CD4-positive, CD25-positive, alpha-beta regulatory T cell (primary cell): Measurements from ENCODE around the gene MAP3K3. TPM values are rescaled to one million over a fixed set of nuclear protein-coding genes. Genes with fewer than 3 reads are reported as not detected.

Source experiments
- ATAC-seq, 2 donors: fragments of 150-1000 bp; cut with Tn5 transposase; one replicate each; pipeline ENCODE4 v1.10.0; 2021; ENCODE audit warnings: low read depth in 2 of 2, moderate number of reproducible peaks in 2 of 2, moderate library complexity in 1 of 2
- DNase-seq, 3 donors: peaks; one replicate each; pipeline versions ENCODE4 v3.0.0 to v3.0.0-alpha.2; 2012 to 2022; ENCODE audit warnings: mixed read lengths in 1 of 3
- H3K27ac ChIP-seq: one replicate; pipeline ENCODE4 v1.7.0; 2013; ENCODE audit warnings: mild to moderate bottlenecking, low read length; ENCODE audit not compliant: insufficient read depth, poor library complexity, severe bottlenecking
- H3K27me3 ChIP-seq: one replicate; pipeline ENCODE4 v1.7.0; 2013; ENCODE audit warnings: low read length; ENCODE audit not compliant: control insufficient read depth, insufficient read depth
- H3K36me3 ChIP-seq: one replicate; pipeline ENCODE4 v1.7.0; 2013; ENCODE audit warnings: mild to moderate bottlenecking, low read length, moderate library complexity; ENCODE audit not compliant: control insufficient read depth, insufficient read depth
- H3K4me1 ChIP-seq: 2 replicates; pipeline ENCODE4 v1.7.0; 2013; ENCODE audit warnings: mild to moderate bottlenecking, low read length; ENCODE audit not compliant: insufficient read depth, control insufficient read depth, poor library complexity, severe bottlenecking
- H3K4me3 ChIP-seq: one replicate; pipeline ENCODE4 v1.7.0; 2013; ENCODE audit warnings: low read depth, mild to moderate bottlenecking, low read length, moderate library complexity
- H3K9me3 ChIP-seq, 2 experiments: 1 replicate in 1 of 2; 2 replicates in 1 of 2; pipeline ENCODE4 v1.7.0; 2013; ENCODE audit warnings: low read length in 2 of 2, mild to moderate bottlenecking in 1 of 2, moderate library complexity in 1 of 2; ENCODE audit not compliant: control insufficient read depth in 2 of 2
- H3K27ac Mint-ChIP-seq, 3 donors: one replicate each; pipeline ENCODE4 v1.8.0; 2020 to 2022; ENCODE audit warnings: mild to moderate bottlenecking in 3 of 3, mixed read lengths in 3 of 3, moderate library complexity in 2 of 3
- H3K27me3 Mint-ChIP-seq: one replicate; pipeline ENCODE4 v1.8.0; 2022; ENCODE audit warnings: mild to moderate bottlenecking, mixed read lengths
- H3K36me3 Mint-ChIP-seq: one replicate; pipeline ENCODE4 v1.8.0; 2020; ENCODE audit warnings: mixed read lengths
- H3K4me1 Mint-ChIP-seq, 4 donors: one replicate each; pipeline ENCODE4 v1.8.0; 2020 to 2022; ENCODE audit warnings: mixed read lengths in 4 of 4, mild to moderate bottlenecking in 1 of 4
- H3K4me3 Mint-ChIP-seq, 4 donors: one replicate each; pipeline ENCODE4 v1.8.0; 2020 to 2022; ENCODE audit warnings: mild to moderate bottlenecking in 4 of 4, mixed read lengths in 4 of 4, moderate library complexity in 3 of 4
- H3K9me3 Mint-ChIP-seq, 7 donors: one replicate each; pipeline ENCODE4 v1.8.0; 2020 to 2022; ENCODE audit warnings: mixed read lengths in 7 of 7, mild to moderate bottlenecking in 3 of 7, moderate library complexity in 2 of 7
- polyA plus RNA-seq, 4 donors: library from polyadenylated mRNA; unstranded; fragments of 300-500 nt; fragmentation: Illumina TruSeq; gene quantifications; one replicate each; pipeline ENCODE4 v1.2.3, GENCODE V29; 2021
- total RNA-seq: library from RNA; stranded (reverse); gene quantifications from one replicate; pipeline ENCODE4 v1.2.3, GENCODE V29; 2022

MAP3K3 gene
- total and polyA plus RNA-seq, 5 donors from 2014 or later: 24.2 to 72.9 (median 28.8) TPM

DNA sequence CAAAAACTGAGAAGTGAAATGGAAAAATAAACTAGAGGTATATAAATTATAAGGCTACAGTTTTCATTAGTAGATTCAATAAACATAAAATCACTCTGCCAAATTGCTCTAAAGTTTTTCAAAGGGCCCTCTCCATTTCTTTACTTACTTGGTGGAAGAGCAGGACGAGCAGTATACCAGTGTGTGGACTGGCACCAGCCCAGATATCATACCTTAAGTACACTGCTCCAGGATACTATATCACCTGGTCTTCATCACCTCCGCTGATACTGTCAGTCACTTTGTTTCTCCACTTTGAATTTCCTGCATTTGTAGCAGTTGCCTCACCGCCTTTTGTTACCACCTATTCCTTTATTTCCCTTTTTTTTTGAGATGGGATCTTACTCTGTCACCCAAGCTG lies 37.6 kb downstream of the MAP3K3 start:
- H3K9me3 Mint-ChIP-seq: no peaks in the 10 kb centered on the region
- no peak overlapping the region for H3K27ac ChIP-seq
- H3K27me3 Mint-ChIP-seq: no peaks in the 10 kb centered on the region
- peaks cover 64% of the 10 kb centered on the region for H3K36me3 ChIP-seq
- H3K27me3 ChIP-seq: no peaks in the 10 kb centered on the region
- peak overlapping the region in 1 of 3 donors; percentile 86 for H3K27ac Mint-ChIP-seq
- peaks cover 0 to 9% (median 3%) of the 10 kb centered on the region in 4 donors for H3K4me1 Mint-ChIP-seq
- H3K4me1 ChIP-seq: no peaks in the 10 kb centered on the region
- no peak overlapping the region for H3K4me3 ChIP-seq
- no peak for DNase-seq
- H3K36me3 Mint-ChIP-seq: peaks cover 33% of the 10 kb centered on the region
- no peak overlapping the region for H3K4me3 Mint-ChIP-seq
- H3K9me3 ChIP-seq: no peaks in the 10 kb centered on the region
- no peak for ATAC-seq

- no peaks in the 10 kb centered on the region for H3K9me3 ChIP-seq
- no peaks in the 10 kb centered on the region for H3K4me1 ChIP-seq
- H3K36me3 ChIP-seq: peaks cover 81% of the 10 kb centered on the region
- ATAC-seq (peak in 1 of 2 donors; percentile 37), DNase-seq (peak in 1 of 3 donors; percentile 13)
- H3K27me3 Mint-ChIP-seq: no peaks in the 10 kb centered on the region
- H3K36me3 Mint-ChIP-seq: peaks cover 42% of the 10 kb centered on the region
- no peak overlapping the region for H3K4me3 Mint-ChIP-seq
- no peaks in the 10 kb centered on the region for H3K27me3 ChIP-seq
- no peaks in the 10 kb centered on the region for H3K9me3 Mint-ChIP-seq
- H3K27ac Mint-ChIP-seq: peak overlapping the region; percentile 20 to 53 (median 43)
- peaks cover 1 to 18% (median 13%) of the 10 kb centered on the region in 4 donors for H3K4me1 Mint-ChIP-seq
- no peak overlapping the region for H3K4me3 ChIP-seq
- no peak overlapping the region for H3K27ac ChIP-seq
These were observed 43.5 kb downstream of the MAP3K3 start for GRCh38 chr17:63665527-63666214.

DNA sequence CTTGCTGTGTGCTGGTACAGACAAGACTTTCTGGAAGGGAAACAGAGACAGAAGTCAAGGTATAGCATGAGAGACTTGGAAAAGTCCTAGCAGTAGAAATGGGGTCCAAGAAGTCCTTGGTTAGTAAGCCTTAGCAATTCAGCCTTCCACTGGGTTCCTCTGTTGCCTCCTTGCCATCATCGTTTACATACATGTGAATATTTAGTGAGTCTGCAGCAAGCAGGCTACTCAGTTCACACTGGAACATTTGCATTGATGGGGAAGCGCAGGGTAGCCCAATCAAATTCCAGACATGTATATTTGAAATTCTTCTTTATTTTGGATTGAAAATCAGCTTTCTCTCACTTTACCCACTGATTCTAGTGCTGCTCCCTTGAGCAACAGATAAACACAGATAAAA lies 50.6 kb downstream of the MAP3K3 start:
- DNase-seq: no peak
- peak overlapping the region in 2 of 3 donors; percentile 20 to 60 for H3K27ac Mint-ChIP-seq
- no peaks in the 10 kb centered on the region for H3K27me3 ChIP-seq
- peaks cover 73% of the 10 kb centered on the region for H3K36me3 ChIP-seq
- no peaks in the 10 kb centered on the region for H3K27me3 Mint-ChIP-seq
- H3K36me3 Mint-ChIP-seq: peaks cover 29% of the 10 kb centered on the region
- H3K27ac ChIP-seq: no peak overlapping the region
- H3K4me3 Mint-ChIP-seq: no peak overlapping the region
- no peak overlapping the region for H3K4me3 ChIP-seq
- peaks cover 4 to 36% (median 14%) of the 10 kb centered on the region in 4 donors for H3K4me1 Mint-ChIP-seq
- no peaks in the 10 kb centered on the region for H3K9me3 ChIP-seq
- no peaks in the 10 kb centered on the region for H3K4me1 ChIP-seq
- H3K9me3 Mint-ChIP-seq: no peaks in the 10 kb centered on the region
- ATAC-seq: no peak

- no peaks in the 10 kb centered on the region for H3K9me3 ChIP-seq
- no peak for DNase-seq
- H3K27ac Mint-ChIP-seq: peak overlapping the region in 1 of 3 donors; percentile 62
- ATAC-seq: no peak
- no peaks in the 10 kb centered on the region for H3K27me3 Mint-ChIP-seq
- no peaks in the 10 kb centered on the region for H3K27me3 ChIP-seq
- H3K36me3 Mint-ChIP-seq: peaks cover 29% of the 10 kb centered on the region
- no peak overlapping the region for H3K4me3 Mint-ChIP-seq
- no peak overlapping the region for H3K27ac ChIP-seq
- peaks cover 4 to 34% (median 17%) of the 10 kb centered on the region in 4 donors for H3K4me1 Mint-ChIP-seq
- H3K9me3 Mint-ChIP-seq: no peaks in the 10 kb centered on the region
- no peaks in the 10 kb centered on the region for H3K4me1 ChIP-seq
- H3K4me3 ChIP-seq: no peak overlapping the region
- H3K36me3 ChIP-seq: peaks cover 70% of the 10 kb centered on the region
These were observed 53.0 kb downstream of the MAP3K3 start for GRCh38 chr17:63675231-63675606.

GRCh38 chr17:63675607-63676546 lies 53.7 kb downstream of the MAP3K3 start:
- Histone ChIP-seq H3K27ac (no peak overlapping the region), H3K4me3 (no peak overlapping the region), H3K36me3 (peaks cover 69% of the 10 kb centered on the region), H3K4me1 (no peaks in the 10 kb centered on the region), H3K27me3 (no peaks in the 10 kb centered on the region), H3K9me3 (no peaks in the 10 kb centered on the region)
- no peak for ATAC-seq
- no peak for DNase-seq
- Mint-ChIP-seq H3K27ac (peak overlapping the region; percentile 23 to 85 (median 62)), H3K36me3 (peaks cover 27% of the 10 kb centered on the region), H3K9me3 (no peaks in the 10 kb centered on the region), H3K4me3 (no peak overlapping the region), H3K27me3 (no peaks in the 10 kb centered on the region), H3K4me1 (peaks cover under 1 to 32% (median 16%) of the 10 kb centered on the region in 4 donors)

DNA sequence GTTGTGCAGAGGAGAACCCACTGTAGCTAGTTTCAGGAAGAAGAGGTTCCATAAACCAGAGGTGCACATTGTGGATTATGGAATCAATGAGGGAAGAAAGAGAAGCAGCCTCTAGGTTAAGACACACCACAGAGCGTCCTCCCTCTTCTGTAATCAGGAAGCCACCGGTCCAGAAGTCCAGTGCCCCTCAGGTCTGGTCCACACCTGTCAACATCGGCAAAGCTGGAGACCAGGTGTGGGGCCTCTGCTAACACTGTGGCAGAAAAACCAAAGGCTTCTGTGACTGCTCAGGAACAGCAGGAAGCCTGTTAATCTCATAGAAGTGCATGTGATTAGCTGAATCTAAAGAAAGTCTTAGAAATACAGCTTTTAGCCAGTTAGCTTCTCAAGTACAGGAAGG lies 54.4 kb downstream of the MAP3K3 start:
- H3K36me3 ChIP-seq: peaks cover 70% of the 10 kb centered on the region
- no peak for DNase-seq
- H3K4me3 ChIP-seq: no peak overlapping the region
- no peaks in the 10 kb centered on the region for H3K4me1 ChIP-seq
- Mint-ChIP-seq H3K9me3 (no peaks in the 10 kb centered on the region), H3K27me3 (no peaks in the 10 kb centered on the region), H3K27ac (peak overlapping the region in 2 of 3 donors; percentile 23 to 85), H3K36me3 (peaks cover 29% of the 10 kb centered on the region), H3K4me1 (peaks cover 0 to 32% (median 15%) of the 10 kb centered on the region in 4 donors), H3K4me3 (no peak overlapping the region)
- no peaks in the 10 kb centered on the region for H3K9me3 ChIP-seq
- no peaks in the 10 kb centered on the region for H3K27me3 ChIP-seq
- no peak for ATAC-seq
- no peak overlapping the region for H3K27ac ChIP-seq

- Histone ChIP-seq H3K36me3 (peaks cover 85% of the 10 kb centered on the region), H3K4me1 (no peaks in the 10 kb centered on the region), H3K9me3 (no peaks in the 10 kb centered on the region), H3K27me3 (no peaks in the 10 kb centered on the region), H3K27ac (no peak overlapping the region), H3K4me3 (no peak overlapping the region)
- Mint-ChIP-seq H3K4me3 (no peak overlapping the region), H3K27me3 (no peaks in the 10 kb centered on the region), H3K27ac (peak overlapping the region in 2 of 3 donors; percentile 76 to 85), H3K36me3 (peaks cover 34% of the 10 kb centered on the region), H3K9me3 (no peaks in the 10 kb centered on the region), H3K4me1 (peaks cover 8 to 27% (median 15%) of the 10 kb centered on the region in 4 donors)
- no peak for DNase-seq
- ATAC-seq: no peak
These were observed 57.0 kb downstream of the MAP3K3 start for GRCh38 chr17:63679214-63679613.
